ENCODE results near the gene GADL1.

GADL1 gene

GRCh38 chr3:30894521-30895251, at the start of gene GADL1:
GADL1 (minus strand) TSS chr3:30894661; CDS start chr3:30894614, 47 bp downstream.
- no peak for DNase-seq (ENCODE audit: extremely low read depth, low read depth)

GRCh38 chr3:30944124-30944523, 49.7 kb upstream of the GADL1 start:
- TF ChIP-seq, protein P1, sequence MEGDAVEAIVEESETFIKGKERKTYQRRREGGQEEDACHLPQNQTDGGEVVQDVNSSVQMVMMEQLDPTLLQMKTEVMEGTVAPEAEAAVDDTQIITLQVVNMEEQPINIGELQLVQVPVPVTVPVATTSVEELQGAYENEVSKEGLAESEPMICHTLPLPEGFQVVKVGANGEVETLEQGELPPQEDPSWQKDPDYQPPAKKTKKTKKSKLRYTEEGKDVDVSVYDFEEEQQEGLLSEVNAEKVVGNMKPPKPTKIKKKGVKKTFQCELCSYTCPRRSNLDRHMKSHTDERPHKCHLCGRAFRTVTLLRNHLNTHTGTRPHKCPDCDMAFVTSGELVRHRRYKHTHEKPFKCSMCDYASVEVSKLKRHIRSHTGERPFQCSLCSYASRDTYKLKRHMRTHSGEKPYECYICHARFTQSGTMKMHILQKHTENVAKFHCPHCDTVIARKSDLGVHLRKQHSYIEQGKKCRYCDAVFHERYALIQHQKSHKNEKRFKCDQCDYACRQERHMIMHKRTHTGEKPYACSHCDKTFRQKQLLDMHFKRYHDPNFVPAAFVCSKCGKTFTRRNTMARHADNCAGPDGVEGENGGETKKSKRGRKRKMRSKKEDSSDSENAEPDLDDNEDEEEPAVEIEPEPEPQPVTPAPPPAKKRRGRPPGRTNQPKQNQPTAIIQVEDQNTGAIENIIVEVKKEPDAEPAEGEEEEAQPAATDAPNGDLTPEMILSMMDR (IDR thresholded peaks at IDR 0.05; ENCODE audit: low read depth, low read length): no peak
- no peak for DNase-seq (ENCODE audit: extremely low read depth, low read depth)

More at GRCh38 chr3:30894521-30895251, at the start of gene GADL1:
- TF ChIP-seq, protein P1 (IDR thresholded peaks at IDR 0.05; ENCODE audit: low read depth, low read length): no peak

DNA sequence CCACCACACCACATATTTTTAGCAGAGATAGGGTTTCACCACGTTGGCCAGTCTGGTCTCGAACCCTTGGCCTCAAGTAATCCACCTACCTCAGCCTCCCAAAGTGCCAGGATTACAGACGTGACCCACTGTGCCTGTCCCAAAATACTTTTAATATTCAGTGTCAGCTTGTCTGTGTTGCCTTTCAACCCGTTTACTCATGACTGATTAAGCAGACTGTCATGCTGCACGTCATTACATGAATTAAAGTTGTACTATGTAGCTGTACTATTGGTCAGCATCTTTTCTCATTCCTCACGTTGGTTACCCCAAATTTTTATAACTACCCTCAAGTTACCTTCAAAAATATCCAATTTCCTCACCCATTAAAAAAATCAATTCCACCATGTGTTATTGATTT, 48.7 kb upstream of the GADL1 start:
- no peak for DNase-seq (ENCODE audit: extremely low read depth, low read depth)

GRCh38 chr3:30941342-30941741, 46.9 kb upstream of the GADL1 start:
- DNase-seq (ENCODE audit: extremely low read depth, low read depth): no peak

More for the DNA sequence above, 48.7 kb upstream of the GADL1 start:
- TF ChIP-seq, protein P1 (IDR thresholded peaks at IDR 0.05; ENCODE audit: low read depth, low read length): no peak

DNA sequence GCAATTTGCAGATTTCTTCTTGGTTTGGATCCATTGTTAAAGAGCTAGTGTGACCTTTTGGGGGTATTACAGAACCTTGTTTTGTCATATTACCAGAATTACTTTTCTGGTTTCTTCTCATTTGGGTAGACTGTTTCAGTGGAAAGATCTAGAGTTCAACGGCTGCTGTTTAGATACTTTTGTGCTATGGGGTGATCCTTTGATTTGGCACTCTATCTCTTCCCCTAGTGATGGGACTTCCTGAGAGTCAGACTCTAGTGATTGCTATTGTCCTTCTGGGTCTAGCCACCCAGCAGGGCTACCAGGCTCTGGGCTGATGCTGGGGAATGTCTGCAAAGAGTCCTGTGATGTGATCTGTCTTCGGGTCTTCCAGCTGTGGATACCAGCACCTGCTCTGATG, 46.3 kb upstream of the GADL1 start:
- TF ChIP-seq, protein P1 (IDR thresholded peaks at IDR 0.05; ENCODE audit: low read depth, low read length): no peak

More at GRCh38 chr3:30941342-30941741, 46.9 kb upstream of the GADL1 start:
- TF ChIP-seq, protein P1 (IDR thresholded peaks at IDR 0.05; ENCODE audit: low read depth, low read length): no peak

DNA sequence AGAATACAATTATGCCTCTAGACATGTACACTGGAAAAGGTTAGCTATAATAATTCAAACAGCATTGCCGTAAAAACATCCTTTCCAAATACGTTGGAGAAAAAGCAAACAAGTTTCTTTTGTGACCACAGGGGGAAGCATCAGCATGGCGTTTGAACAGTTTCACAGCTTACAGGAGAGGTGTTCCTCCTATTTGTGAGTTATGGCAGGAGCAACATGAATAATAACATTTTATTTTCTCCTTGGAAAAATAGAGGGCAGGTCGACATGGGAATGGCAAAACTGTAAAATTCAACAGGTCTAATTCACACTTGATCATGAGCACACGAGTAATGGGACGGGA, 39.7 kb upstream of the GADL1 start:
- TF ChIP-seq, protein P1 (IDR thresholded peaks at IDR 0.05; ENCODE audit: low read depth, low read length): peak; percentile 62
- peak; percentile 15 for DNase-seq (ENCODE audit: extremely low read depth, low read depth)

More for the DNA sequence above, 46.3 kb upstream of the GADL1 start:
- DNase-seq (ENCODE audit: extremely low read depth, low read depth): no peak

GRCh38 chr3:30933478-30934207, 39.2 kb upstream of the GADL1 start:
- no peak for DNase-seq (ENCODE audit: extremely low read depth, low read depth)
- TF ChIP-seq, protein P1 (IDR thresholded peaks at IDR 0.05; ENCODE audit: low read depth, low read length): no peak
